Amniotic stem cell (primary cell): Measurements from ENCODE around the gene AGBL3.
"Not testable (repeated sequence)": the region's sequence is repeated elsewhere in the genome, so short reads cannot be mapped to it uniquely, and the experiment has no call there.

Experiments used
- DNase-seq: peaks from one replicate; lab custom pipeline; 2025; lab: John Stamatoyannopoulos, UW

The AGBL3 gene

DNA sequence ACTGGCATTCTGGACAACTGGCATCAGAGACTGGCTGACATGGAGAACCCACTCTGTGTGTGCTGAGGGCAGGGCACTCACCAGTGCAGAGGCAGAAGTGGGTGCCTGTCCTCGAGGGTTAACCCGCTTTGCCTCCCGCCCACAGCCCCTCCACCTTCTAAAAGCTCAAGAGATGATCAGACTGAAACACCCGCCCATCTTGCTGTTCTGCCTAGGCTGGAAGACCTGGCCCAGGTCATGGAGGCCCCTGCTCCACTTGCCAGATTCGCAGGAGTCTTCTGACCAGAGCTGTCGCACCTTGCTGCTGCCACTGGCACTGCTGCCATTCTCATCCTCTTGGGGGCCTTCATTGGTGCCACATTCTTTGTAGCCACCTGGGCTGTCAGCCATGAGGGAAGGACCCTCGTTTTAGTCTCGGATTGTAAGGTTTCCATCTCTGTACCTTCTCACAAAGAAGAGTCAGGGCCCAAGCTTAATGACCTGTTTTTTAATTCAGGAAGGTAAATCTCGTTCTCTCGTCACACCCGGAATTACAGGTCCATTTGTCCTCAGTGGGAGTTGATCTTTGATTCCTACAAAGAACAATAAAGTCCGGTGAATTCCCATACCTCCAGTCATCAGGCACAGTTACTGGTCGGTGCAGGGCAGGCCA, 182.3 kb downstream of the AGBL3 start:
- DNase-seq = no peak

DNA sequence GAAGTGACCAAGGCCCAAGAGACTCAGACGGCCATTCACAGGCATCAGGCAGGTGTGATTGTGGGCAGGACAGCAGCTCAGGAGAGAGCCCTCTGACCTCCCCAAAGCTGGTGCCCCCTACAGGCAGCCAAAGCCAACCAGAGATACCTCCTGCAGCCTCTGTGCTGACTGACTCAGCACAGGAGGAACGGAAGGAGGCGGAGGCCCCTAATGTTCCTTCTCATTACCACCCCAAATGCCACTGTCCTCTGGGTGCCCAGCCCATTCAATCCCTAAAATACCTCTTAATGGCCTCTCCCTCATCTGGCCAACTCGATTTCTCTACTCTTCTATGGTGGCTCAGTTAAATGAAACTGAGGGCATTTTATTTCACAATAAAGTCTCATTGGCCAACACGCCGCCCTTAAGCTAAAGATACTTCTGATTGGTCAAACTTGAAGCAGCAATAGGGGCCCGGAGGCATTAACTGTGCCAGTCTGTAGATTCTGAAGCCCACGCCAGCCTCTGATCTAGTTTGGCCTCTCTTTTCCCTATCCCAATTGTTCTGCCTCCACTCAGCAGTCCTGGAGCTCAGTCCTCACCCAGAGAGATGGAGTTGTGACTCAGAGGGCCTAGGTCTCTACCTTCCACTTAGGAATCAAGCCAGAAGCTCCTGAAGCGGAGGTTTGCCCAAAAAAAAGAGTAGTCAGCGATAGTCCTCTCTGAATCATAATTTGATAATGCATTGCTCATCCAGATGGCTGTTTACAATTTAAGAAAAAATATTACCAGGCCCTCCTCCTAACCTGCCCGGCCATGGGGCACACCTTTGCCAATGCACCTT, 183.0 kb downstream of the AGBL3 start:
- DNase-seq = no peak

- no peak for DNase-seq
These were observed 183.6 kb downstream of the AGBL3 start for GRCh38 chr7:135169964-135170273.

DNA sequence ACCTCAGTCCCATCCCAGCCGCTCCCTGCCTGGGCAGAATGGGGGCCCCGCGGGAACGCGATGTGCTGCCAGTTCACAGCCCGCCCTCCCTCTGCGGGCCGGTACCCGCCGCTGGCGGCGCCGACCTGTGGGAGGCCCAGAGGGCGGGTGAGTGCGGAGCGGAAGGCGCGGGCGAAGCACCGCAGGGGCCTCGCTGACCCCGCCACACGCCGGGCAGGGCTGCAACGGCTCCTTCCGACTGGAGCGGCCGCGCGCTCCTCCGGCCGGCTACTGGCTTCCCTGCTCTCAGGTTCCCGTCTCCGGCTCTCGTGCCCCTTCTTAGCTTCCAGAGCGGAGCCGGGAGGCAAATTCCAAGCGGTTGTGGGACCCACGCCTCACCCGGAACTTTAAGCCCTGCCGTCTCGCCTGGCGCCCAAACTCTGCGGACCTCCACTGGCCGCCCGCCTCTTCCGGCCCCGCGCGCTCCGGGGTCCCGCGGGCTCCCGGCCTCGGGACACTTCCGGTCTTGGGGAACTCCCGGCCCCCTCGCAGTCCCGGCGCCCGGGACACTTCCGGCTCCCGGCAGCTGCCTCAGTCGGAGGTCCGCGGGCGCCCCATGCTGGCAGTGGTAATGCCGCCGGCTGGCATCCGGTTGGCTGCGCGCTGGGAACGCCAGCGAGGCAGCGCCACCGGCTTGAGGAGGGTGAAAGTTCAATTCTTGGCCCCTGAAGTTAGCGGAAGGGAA, 184.1 kb downstream of the AGBL3 start, which contains the start of gene CYREN:
TSS of gene CYREN (minus strand) at position 434 of the 724 bp plus-strand sequence. CDS start 1,785 bp downstream, outside the sequence.
- peak; percentile 92 for DNase-seq

- DNase-seq = not testable (repeated sequence)
These were observed 184.7 kb downstream of the AGBL3 start for GRCh38 chr7:135170998-135171481.

DNA sequence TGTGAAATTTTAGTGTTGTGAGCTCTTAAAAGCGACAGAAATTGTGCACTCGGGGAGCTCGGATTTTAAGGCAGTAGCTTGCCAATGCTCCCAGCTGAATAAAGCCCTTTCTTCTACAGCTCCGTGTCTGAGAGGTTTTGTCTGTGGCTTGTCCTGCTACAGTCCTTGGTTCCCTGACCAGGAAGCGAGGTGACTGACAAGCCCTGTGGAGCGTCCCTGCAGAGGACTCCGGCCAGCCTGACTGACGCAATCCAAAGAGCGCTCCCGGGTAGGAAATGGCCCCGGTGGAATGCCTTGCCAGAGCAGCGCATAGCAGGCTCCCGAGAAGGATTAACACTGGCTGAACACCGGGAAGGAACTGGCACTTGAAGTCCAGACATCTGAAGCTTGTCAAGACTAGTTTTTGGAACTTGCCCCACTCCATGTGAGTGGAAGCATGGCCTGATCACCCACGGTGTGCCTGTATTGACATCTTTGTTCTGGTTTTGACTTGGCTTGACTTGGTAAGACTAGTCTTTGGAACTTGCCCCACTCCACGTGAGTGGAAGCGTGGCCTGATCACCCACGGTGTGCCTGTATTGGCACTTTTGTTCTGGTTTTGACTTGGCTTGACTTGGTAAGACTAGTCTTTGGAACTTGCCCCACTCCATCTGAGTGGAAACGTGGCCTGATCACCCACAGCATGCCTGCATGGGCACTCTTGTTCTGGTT, 185.4 kb downstream of the AGBL3 start:
- DNase-seq = not testable (repeated sequence)

DNA sequence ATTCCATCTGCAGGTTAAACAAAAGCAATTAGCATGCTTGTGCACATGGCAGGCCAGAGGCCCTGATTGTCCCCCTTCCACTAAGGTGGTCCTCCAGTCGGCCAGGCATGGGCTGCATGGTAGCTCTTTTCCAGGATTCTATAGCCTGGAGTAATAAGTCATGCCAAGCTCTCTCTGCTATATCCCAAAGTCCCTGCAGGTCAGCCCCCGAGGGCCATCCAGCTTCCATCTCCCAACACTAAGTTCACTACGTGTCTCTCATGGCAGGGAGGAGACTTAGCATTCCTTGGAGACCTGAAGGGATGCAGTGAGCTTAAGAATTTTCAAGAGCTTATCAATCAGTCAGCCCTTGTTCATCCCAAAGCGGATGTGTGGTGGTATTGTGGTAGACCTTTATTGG, 187.6 kb downstream of the AGBL3 start:
- not testable (repeated sequence) for DNase-seq

DNA sequence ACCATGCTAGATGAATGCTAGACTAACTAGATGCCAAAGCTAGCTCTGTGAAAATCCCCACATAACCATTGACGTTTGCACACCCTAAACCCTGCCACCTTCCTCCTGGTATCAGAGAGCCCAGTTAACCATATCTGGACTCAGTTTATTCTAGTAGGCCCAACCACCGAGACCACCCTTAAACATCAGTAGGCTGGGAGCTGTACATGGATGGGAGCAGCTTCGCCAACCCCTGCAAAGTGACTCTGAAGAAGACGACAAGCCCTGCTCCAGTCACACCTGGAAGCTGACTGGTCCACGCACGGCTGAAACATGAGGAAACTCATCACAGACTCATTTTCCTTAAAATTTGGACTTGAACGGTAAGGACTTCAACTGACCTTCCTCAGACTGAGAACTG, 188.6 kb downstream of the AGBL3 start:
- DNase-seq = no peak

- no peak for DNase-seq
These were observed 189.6 kb downstream of the AGBL3 start for GRCh38 chr7:135175931-135176330.

- DNase-seq = no peak
These were observed 190.9 kb downstream of the AGBL3 start for GRCh38 chr7:135177028-135177696.

- no peak for DNase-seq
These were observed 192.1 kb downstream of the AGBL3 start for GRCh38 chr7:135178364-135178763.

GRCh38 chr7:135179321-135179925, 193.1 kb downstream of the AGBL3 start:
- DNase-seq = no peak

GRCh38 chr7:135180122-135180521, 193.8 kb downstream of the AGBL3 start:
- DNase-seq = no peak

DNA sequence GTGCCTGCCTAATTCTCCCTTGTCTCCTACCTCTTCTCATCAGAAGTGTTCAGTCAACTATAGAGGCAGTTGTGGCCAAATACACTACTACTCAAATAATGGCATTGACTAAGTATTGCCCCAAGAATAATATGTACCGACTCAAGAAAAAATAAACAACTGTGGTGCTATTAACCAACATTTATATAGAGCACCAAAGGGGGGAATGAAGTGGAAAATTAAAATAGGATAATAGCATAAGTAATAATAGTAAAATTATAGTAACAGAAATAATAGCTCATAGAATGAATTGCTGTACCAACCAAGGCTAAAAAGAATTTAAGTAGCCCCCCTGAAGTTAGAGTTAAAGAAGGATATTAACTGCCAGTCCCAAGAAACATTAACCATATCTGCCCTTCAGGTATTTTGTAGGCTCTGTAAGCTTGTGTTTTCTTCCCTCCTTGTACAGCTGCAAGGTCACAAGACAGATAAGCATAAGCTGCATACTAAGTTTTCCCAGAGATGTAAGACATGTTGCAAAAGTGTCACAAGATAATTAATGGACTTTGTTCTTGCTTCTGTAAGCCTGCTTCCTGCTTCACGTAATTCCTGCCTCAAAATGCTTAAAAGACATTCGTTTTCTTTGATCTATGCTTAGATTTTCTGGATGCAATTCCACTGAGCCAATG, 195.1 kb downstream of the AGBL3 start:
- no peak for DNase-seq

- no peak for DNase-seq
These were observed 195.8 kb downstream of the AGBL3 start for GRCh38 chr7:135181929-135182678.

DNA sequence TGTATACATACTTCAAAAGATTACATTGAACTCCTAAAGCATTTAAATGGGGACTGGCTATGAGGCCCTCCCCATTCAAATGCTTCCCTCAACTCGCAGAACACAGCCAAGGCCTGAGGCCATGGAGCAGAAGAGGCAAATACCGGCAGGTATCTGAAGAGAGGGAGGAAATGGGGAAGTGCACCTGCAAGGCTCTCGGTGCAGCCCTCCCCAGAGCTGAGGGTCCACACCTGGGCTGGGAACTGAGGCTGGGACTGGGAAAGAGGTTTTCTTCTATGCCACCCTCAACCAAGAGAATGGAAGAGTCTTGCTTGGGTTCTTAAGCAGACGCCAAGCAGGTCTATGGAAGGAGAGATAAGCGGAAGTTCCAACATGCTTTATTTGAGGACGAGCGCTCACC, 197.2 kb downstream of the AGBL3 start:
- no peak for DNase-seq

GRCh38 chr7:135184254-135184841, 198.0 kb downstream of the AGBL3 start:
- no peak for DNase-seq
